ENCODE results near the gene COX6A2.
A peak's percentile ranks its signal among the peaks of the same experiment; 100 is the strongest.
"Not testable (repeated sequence)": the region's sequence is repeated elsewhere in the genome, so short reads cannot be mapped to it uniquely, and the experiment has no call there.

The COX6A2 gene

GRCh38 chr16:31451201-31451600 is 23.0 kb upstream of the COX6A2 start:
- no peak for DNase-seq (ENCODE audit: low read depth)
- no peak for TF ChIP-seq CTCF (conservative IDR thresholded peaks at IDR 0.05; ENCODE audit: control insufficient read depth, insufficient read depth, low read depth, low read length)

GRCh38 chr16:31445931-31446330 is 17.8 kb upstream of the COX6A2 start:
- DNase-seq (ENCODE audit: low read depth); H3K4me3 ChIP-seq (ENCODE audit: control insufficient read depth, low read depth, low read length): not testable (repeated sequence)

More at GRCh38 chr16:31451201-31451600, 23.0 kb upstream of the COX6A2 start:
- H3K4me3 ChIP-seq (ENCODE audit: control insufficient read depth, low read depth, low read length): no peak overlapping the region

- peak overlapping the region; percentile 68 for H3K4me3 ChIP-seq (ENCODE audit: control insufficient read depth, low read depth, low read length)
- no peak for DNase-seq (ENCODE audit: low read depth)
- TF ChIP-seq CTCF (conservative IDR thresholded peaks at IDR 0.05; ENCODE audit: control insufficient read depth, insufficient read depth, low read depth, low read length): no peak
Measured at GRCh38 chr16:31441956-31442355, 13.8 kb upstream of the COX6A2 start.

- H3K4me3 ChIP-seq (ENCODE audit: control insufficient read depth, low read depth, low read length): no peak overlapping the region
- no peak for DNase-seq (ENCODE audit: low read depth)
- TF ChIP-seq CTCF (conservative IDR thresholded peaks at IDR 0.05; ENCODE audit: control insufficient read depth, insufficient read depth, low read depth, low read length): no peak
Measured at GRCh38 chr16:31440516-31441184, 12.5 kb upstream of the COX6A2 start.

- H3K4me3 ChIP-seq (ENCODE audit: control insufficient read depth, low read depth, low read length): no peak overlapping the region
- DNase-seq (ENCODE audit: low read depth): no peak
- TF ChIP-seq CTCF (conservative IDR thresholded peaks at IDR 0.05; ENCODE audit: control insufficient read depth, insufficient read depth, low read depth, low read length): no peak
Measured at GRCh38 chr16:31439519-31439918, 11.4 kb upstream of the COX6A2 start.

- not testable (repeated sequence) for H3K4me3 ChIP-seq (ENCODE audit: control insufficient read depth, low read depth, low read length); DNase-seq (ENCODE audit: low read depth)
Measured at GRCh38 chr16:31439023-31439422, 10.9 kb upstream of the COX6A2 start.

GRCh38 chr16:31438414-31438813 is 10.3 kb upstream of the COX6A2 start:
- DNase-seq (ENCODE audit: low read depth): no peak
- no peak for TF ChIP-seq CTCF (conservative IDR thresholded peaks at IDR 0.05; ENCODE audit: control insufficient read depth, insufficient read depth, low read depth, low read length)

More at GRCh38 chr16:31438414-31438813, 10.3 kb upstream of the COX6A2 start:
- no peak overlapping the region for H3K4me3 ChIP-seq (ENCODE audit: control insufficient read depth, low read depth, low read length)
